PFSK-1 (cell line): ENCODE measurements around the gene NKAP. TPM values are rescaled to one million over a fixed set of nuclear protein-coding genes. Genes with fewer than 3 reads are reported as not detected.

Source experiments
- FOXP2 ChIP-seq: optimal IDR thresholded peaks from 2 replicates; pipeline ENCODE3; 2011; ENCODE audit warnings: borderline replicate concordance, control low read depth, inconsistent platforms; ENCODE audit not compliant: insufficient read depth; ENCODE audit errors: extremely low read length, extremely low read depth
- POLR2AphosphoS5 ChIP-seq: IDR thresholded peaks from 2 replicates; pipeline ENCODE4 v1.6.1; 2012; ENCODE audit warnings: low read depth, mild to moderate bottlenecking, control low read depth, low read length, moderate library complexity
- REST ChIP-seq, 2 experiments: IDR thresholded peaks; 2 replicates each; pipeline versions ENCODE4 v1.6.1 to v1.8.0; 2011 to 2012; ENCODE audit warnings: low read depth in 2 of 2, low read length in 2 of 2, control low read depth in 1 of 2, inconsistent platforms in 1 of 2, mild to moderate bottlenecking in 1 of 2, moderate library complexity in 1 of 2; ENCODE audit not compliant: insufficient read depth in 1 of 2
- SIN3A ChIP-seq: IDR thresholded peaks from 2 replicates; pipeline ENCODE4 v1.6.1; 2012; ENCODE audit warnings: mild to moderate bottlenecking, low read length, moderate library complexity, borderline replicate concordance; ENCODE audit not compliant: insufficient read depth
- TAF1 ChIP-seq: IDR thresholded peaks from 2 replicates; pipeline ENCODE4 v1.6.1; 2012; ENCODE audit warnings: low read length, control low read depth, borderline replicate concordance; ENCODE audit not compliant: insufficient read depth
- polyA plus RNA-seq: library from polyadenylated mRNA; unstranded; fragments of >200 nt; gene quantifications from one replicate; pipeline ENCODE4 v1.2.1, GENCODE V29; 2012; ENCODE audit warnings: low read depth, missing spikeins; ENCODE audit not compliant: insufficient read length

The NKAP gene
- polyA plus RNA-seq, result 8.5 TPM

- TF ChIP-seq REST (IDR thresholded peaks at IDR 0.05; ENCODE audit: insufficient read depth in 1 of 2, low read depth in 2 of 2, low read length in 2 of 2) (peak in 1 of 2 experiments; percentile 66; a peak in 2 of 4 replicates), TAF1 (peak; percentile 87; the same call in 1 of the 2 replicates), POLR2AphosphoS5 (peak; percentile 83), SIN3A (peak; percentile 64; the same call in 1 of the 2 replicates), FOXP2 (peak; percentile 28)
Observed at GRCh38 chrX:119943185-119943988, at the start of gene NKAP. NKAP (minus strand) TSS chrX:119943751; CDS start chrX:119943605, 146 bp downstream.

GRCh38 chrX:119991005-119991787 lies 47.6 kb upstream of the NKAP start:
- no peak for TF ChIP-seq REST (IDR thresholded peaks at IDR 0.05; ENCODE audit: insufficient read depth in 1 of 2, low read depth in 2 of 2, low read length in 2 of 2)
- no peak for TF ChIP-seq SIN3A
- no peak for TF ChIP-seq TAF1
- TF ChIP-seq FOXP2, result no peak
- TF ChIP-seq POLR2AphosphoS5, result no peak

- TF ChIP-seq SIN3A (no peak), TAF1 (no peak), POLR2AphosphoS5 (no peak), REST (IDR thresholded peaks at IDR 0.05; ENCODE audit: insufficient read depth in 1 of 2, low read depth in 2 of 2, low read length in 2 of 2) (no peak), FOXP2 (no peak)
Observed at GRCh38 chrX:119990556-119991004, 47.0 kb upstream of the NKAP start.

- no peak for TF ChIP-seq POLR2AphosphoS5
Observed at GRCh38 chrX:119989905-119990555, 46.5 kb upstream of the NKAP start.

GRCh38 chrX:119986203-119986602 lies 42.7 kb upstream of the NKAP start:
- TF ChIP-seq REST (IDR thresholded peaks at IDR 0.05; ENCODE audit: insufficient read depth in 1 of 2, low read depth in 2 of 2, low read length in 2 of 2) (no peak), FOXP2 (no peak), TAF1 (no peak), POLR2AphosphoS5 (no peak), SIN3A (no peak)
